GM12891 (cell line): ENCODE data around the gene ACTA2.

Source experiments
- POLR2A ChIP-seq: IDR thresholded peaks from 2 replicates; pipeline ENCODE4 v1.6.1; 2011; ENCODE audit warnings: low read depth, low read length, control low read depth
- POLR2AphosphoS5 ChIP-seq: IDR thresholded peaks from 2 replicates; pipeline ENCODE4 v1.6.1; 2011; ENCODE audit warnings: low read depth, low read length, control low read depth

DNA sequence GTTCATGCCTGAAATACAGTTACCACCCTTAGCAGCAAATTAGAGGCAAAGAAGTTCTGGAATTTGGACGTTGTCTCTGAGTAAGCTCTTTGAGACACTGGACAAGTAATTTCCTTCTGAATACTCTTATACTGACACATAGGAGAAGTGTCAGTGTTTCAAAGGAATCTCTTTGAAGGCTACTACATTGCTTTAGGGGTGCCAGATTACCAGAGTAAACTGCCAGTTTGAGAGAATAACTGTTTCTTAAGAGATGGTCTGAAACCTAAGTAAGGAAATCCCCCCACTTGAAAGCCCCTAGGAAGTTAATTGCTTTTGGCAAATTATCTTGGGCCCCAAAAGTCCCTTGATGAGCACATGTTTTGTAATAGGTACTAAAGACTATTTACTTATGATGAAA lies 41.4 kb upstream of the ACTA2 start:
- TF ChIP-seq POLR2A: peak; percentile 82
- peak; percentile 57 for TF ChIP-seq POLR2AphosphoS5
